Measurements from ENCODE around the gene ALK.

Gene ALK

GRCh38 chr2:29278966-29279365 lies 642.4 kb downstream of the ALK start:
- H3K27me3 ChIP-seq (ENCODE audit: control insufficient read depth, insufficient read depth, low read length) = no peaks in the 10 kb centered on the region
- H3K9ac ChIP-seq (ENCODE audit: low read depth, low read length) = no peak overlapping the region
- H3K4me3 ChIP-seq (ENCODE audit: low read depth, low read length) = no peak overlapping the region
- no peaks in the 10 kb centered on the region for H3K9me3 ChIP-seq (ENCODE audit: control insufficient read depth, insufficient read depth, low read length)
- peaks cover 3% of the 10 kb centered on the region for H3K4me1 ChIP-seq (ENCODE audit: control insufficient read depth, insufficient read depth, low read length)
- H3K36me3 ChIP-seq (ENCODE audit: control insufficient read depth, insufficient read depth, low read length) = no peaks in the 10 kb centered on the region

DNA sequence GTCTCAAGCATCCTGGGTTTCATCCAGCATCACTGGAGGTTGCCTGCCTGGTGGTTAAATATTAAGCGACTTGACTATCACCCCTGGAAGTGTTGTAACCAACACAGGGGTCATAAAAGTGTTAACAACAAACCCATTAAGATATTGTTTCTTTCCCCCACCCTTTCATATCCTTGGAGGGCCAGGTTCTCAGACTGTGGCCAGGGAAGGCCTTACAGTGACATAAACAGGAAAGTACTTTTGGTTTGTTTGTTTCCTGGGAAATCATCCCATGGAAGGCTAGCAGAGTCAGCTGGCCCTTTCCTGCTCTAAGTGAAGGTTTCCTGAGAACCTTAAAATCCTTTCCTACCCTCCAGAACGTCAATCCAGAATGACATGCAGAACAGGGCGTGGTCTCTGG lies 645.2 kb downstream of the ALK start:
- Histone ChIP-seq H3K9me3 (ENCODE audit: control insufficient read depth, insufficient read depth, low read length) (no peaks in the 10 kb centered on the region), H3K4me3 (ENCODE audit: low read depth, low read length) (no peak overlapping the region), H3K27me3 (ENCODE audit: control insufficient read depth, insufficient read depth, low read length) (no peaks in the 10 kb centered on the region), H3K9ac (ENCODE audit: low read depth, low read length) (no peak overlapping the region), H3K36me3 (ENCODE audit: control insufficient read depth, insufficient read depth, low read length) (no peaks in the 10 kb centered on the region), H3K4me1 (ENCODE audit: control insufficient read depth, insufficient read depth, low read length) (peaks cover under 1% of the 10 kb centered on the region)

- no peak overlapping the region for H3K9ac ChIP-seq (ENCODE audit: low read depth, low read length)
- H3K4me1 ChIP-seq (ENCODE audit: control insufficient read depth, insufficient read depth, low read length) = no peaks in the 10 kb centered on the region
- no peak overlapping the region for H3K4me3 ChIP-seq (ENCODE audit: low read depth, low read length)
- H3K27me3 ChIP-seq (ENCODE audit: control insufficient read depth, insufficient read depth, low read length) = no peaks in the 10 kb centered on the region
- H3K36me3 ChIP-seq (ENCODE audit: control insufficient read depth, insufficient read depth, low read length) = no peaks in the 10 kb centered on the region
- no peaks in the 10 kb centered on the region for H3K9me3 ChIP-seq (ENCODE audit: control insufficient read depth, insufficient read depth, low read length)
Measured at GRCh38 chr2:29275186-29275585, 646.2 kb downstream of the ALK start.

- no peak overlapping the region for H3K9ac ChIP-seq (ENCODE audit: low read depth, low read length)
- no peaks in the 10 kb centered on the region for H3K4me1 ChIP-seq (ENCODE audit: control insufficient read depth, insufficient read depth, low read length)
- H3K9me3 ChIP-seq (ENCODE audit: control insufficient read depth, insufficient read depth, low read length) = no peaks in the 10 kb centered on the region
- no peak overlapping the region for H3K4me3 ChIP-seq (ENCODE audit: low read depth, low read length)
- no peaks in the 10 kb centered on the region for H3K27me3 ChIP-seq (ENCODE audit: control insufficient read depth, insufficient read depth, low read length)
- H3K36me3 ChIP-seq (ENCODE audit: control insufficient read depth, insufficient read depth, low read length) = no peaks in the 10 kb centered on the region
Measured at GRCh38 chr2:29273685-29274611, 647.4 kb downstream of the ALK start.

- Histone ChIP-seq H3K4me1 (ENCODE audit: control insufficient read depth, insufficient read depth, low read length) (no peaks in the 10 kb centered on the region), H3K9ac (ENCODE audit: low read depth, low read length) (no peak overlapping the region), H3K9me3 (ENCODE audit: control insufficient read depth, insufficient read depth, low read length) (no peaks in the 10 kb centered on the region), H3K36me3 (ENCODE audit: control insufficient read depth, insufficient read depth, low read length) (no peaks in the 10 kb centered on the region), H3K27me3 (ENCODE audit: control insufficient read depth, insufficient read depth, low read length) (no peaks in the 10 kb centered on the region), H3K4me3 (ENCODE audit: low read depth, low read length) (no peak overlapping the region)
Measured at GRCh38 chr2:29273004-29273684, 648.2 kb downstream of the ALK start.

DNA sequence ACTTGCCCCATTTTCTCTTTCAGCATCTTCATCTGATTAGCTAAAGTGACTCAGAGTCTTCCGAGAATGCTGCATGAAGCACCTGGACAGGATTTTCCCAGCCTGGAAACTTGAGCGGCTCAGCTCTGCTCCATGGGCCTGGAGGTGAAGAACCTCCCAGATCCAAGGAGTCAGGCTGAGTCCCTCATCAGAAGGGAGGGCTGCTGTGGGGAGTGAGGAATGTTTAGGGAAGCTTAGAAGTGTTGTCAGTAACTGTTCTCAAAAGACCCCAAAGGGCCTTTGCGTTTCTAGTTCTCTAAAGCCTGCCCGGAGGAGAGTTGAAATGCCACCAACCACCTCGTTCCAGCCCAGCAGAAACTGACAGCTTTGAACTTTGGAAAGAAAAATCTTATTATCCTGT lies 649.1 kb downstream of the ALK start:
- no peaks in the 10 kb centered on the region for H3K27me3 ChIP-seq (ENCODE audit: control insufficient read depth, insufficient read depth, low read length)

DNA sequence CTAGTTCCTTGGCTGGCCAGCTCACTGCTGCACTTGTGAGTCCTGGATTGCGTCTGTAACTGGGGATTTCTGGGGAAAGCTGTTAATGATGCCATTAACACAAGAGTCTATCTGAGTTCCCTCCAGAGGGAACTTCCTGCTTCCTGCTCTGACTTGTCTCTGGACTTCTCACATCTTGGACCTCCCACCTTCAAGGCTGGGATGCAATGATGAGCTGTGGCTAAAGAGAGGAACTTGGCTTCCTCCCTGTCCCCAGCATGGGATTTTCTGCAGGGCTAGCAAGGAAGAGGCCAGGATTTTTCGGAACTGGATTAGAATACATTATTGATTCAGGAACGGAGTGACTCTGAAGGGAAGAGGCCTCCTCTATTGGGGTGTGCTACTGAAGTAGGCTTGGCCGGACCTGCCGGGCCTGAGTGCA lies 650.7 kb downstream of the ALK start:
- Histone ChIP-seq H3K9ac (ENCODE audit: low read depth, low read length) (no peak overlapping the region), H3K27me3 (ENCODE audit: control insufficient read depth, insufficient read depth, low read length) (no peaks in the 10 kb centered on the region), H3K9me3 (ENCODE audit: control insufficient read depth, insufficient read depth, low read length) (no peaks in the 10 kb centered on the region), H3K36me3 (ENCODE audit: control insufficient read depth, insufficient read depth, low read length) (no peaks in the 10 kb centered on the region), H3K4me1 (ENCODE audit: control insufficient read depth, insufficient read depth, low read length) (no peaks in the 10 kb centered on the region), H3K4me3 (ENCODE audit: low read depth, low read length) (no peak overlapping the region)

More for the DNA sequence above, 649.1 kb downstream of the ALK start:
- Histone ChIP-seq H3K9me3 (ENCODE audit: control insufficient read depth, insufficient read depth, low read length) (no peaks in the 10 kb centered on the region), H3K4me1 (ENCODE audit: control insufficient read depth, insufficient read depth, low read length) (no peaks in the 10 kb centered on the region), H3K36me3 (ENCODE audit: control insufficient read depth, insufficient read depth, low read length) (no peaks in the 10 kb centered on the region), H3K9ac (ENCODE audit: low read depth, low read length) (no peak overlapping the region), H3K4me3 (ENCODE audit: low read depth, low read length) (no peak overlapping the region)

- no peak overlapping the region for H3K9ac ChIP-seq (ENCODE audit: low read depth, low read length)
- no peak overlapping the region for H3K4me3 ChIP-seq (ENCODE audit: low read depth, low read length)
- H3K36me3 ChIP-seq (ENCODE audit: control insufficient read depth, insufficient read depth, low read length) = no peaks in the 10 kb centered on the region
- H3K27me3 ChIP-seq (ENCODE audit: control insufficient read depth, insufficient read depth, low read length) = no peaks in the 10 kb centered on the region
- H3K9me3 ChIP-seq (ENCODE audit: control insufficient read depth, insufficient read depth, low read length) = no peaks in the 10 kb centered on the region
- H3K4me1 ChIP-seq (ENCODE audit: control insufficient read depth, insufficient read depth, low read length) = no peaks in the 10 kb centered on the region
Measured at GRCh38 chr2:29269765-29270109, 651.6 kb downstream of the ALK start.

GRCh38 chr2:29269095-29269764 lies 652.2 kb downstream of the ALK start:
- Histone ChIP-seq H3K9me3 (ENCODE audit: control insufficient read depth, insufficient read depth, low read length) (no peaks in the 10 kb centered on the region), H3K4me3 (ENCODE audit: low read depth, low read length) (no peak overlapping the region), H3K4me1 (ENCODE audit: control insufficient read depth, insufficient read depth, low read length) (no peaks in the 10 kb centered on the region), H3K9ac (ENCODE audit: low read depth, low read length) (no peak overlapping the region), H3K36me3 (ENCODE audit: control insufficient read depth, insufficient read depth, low read length) (no peaks in the 10 kb centered on the region), H3K27me3 (ENCODE audit: control insufficient read depth, insufficient read depth, low read length) (no peaks in the 10 kb centered on the region)

GRCh38 chr2:29267720-29268119 lies 653.7 kb downstream of the ALK start:
- Histone ChIP-seq H3K27me3 (ENCODE audit: control insufficient read depth, insufficient read depth, low read length) (no peaks in the 10 kb centered on the region), H3K9ac (ENCODE audit: low read depth, low read length) (no peak overlapping the region), H3K9me3 (ENCODE audit: control insufficient read depth, insufficient read depth, low read length) (no peaks in the 10 kb centered on the region), H3K4me1 (ENCODE audit: control insufficient read depth, insufficient read depth, low read length) (no peaks in the 10 kb centered on the region), H3K36me3 (ENCODE audit: control insufficient read depth, insufficient read depth, low read length) (no peaks in the 10 kb centered on the region), H3K4me3 (ENCODE audit: low read depth, low read length) (no peak overlapping the region)

GRCh38 chr2:29263886-29264285 lies 657.5 kb downstream of the ALK start:
- H3K4me3 ChIP-seq (ENCODE audit: low read depth, low read length) = no peak overlapping the region
- no peaks in the 10 kb centered on the region for H3K9me3 ChIP-seq (ENCODE audit: control insufficient read depth, insufficient read depth, low read length)
- no peaks in the 10 kb centered on the region for H3K36me3 ChIP-seq (ENCODE audit: control insufficient read depth, insufficient read depth, low read length)
- no peaks in the 10 kb centered on the region for H3K4me1 ChIP-seq (ENCODE audit: control insufficient read depth, insufficient read depth, low read length)
- H3K9ac ChIP-seq (ENCODE audit: low read depth, low read length) = no peak overlapping the region
- H3K27me3 ChIP-seq (ENCODE audit: control insufficient read depth, insufficient read depth, low read length) = no peaks in the 10 kb centered on the region

All from iPS-15b (cell line).